ES-I3 (cell line): ENCODE data around the gene ERBB4.

ENCODE experiments used
- H3K36me3 ChIP-seq: 2 replicates; pipeline ENCODE4 v1.6.1; 2013; ENCODE audit warnings: mild to moderate bottlenecking, low read length, control low read depth, moderate library complexity; ENCODE audit not compliant: insufficient read depth
- H3K4me1 ChIP-seq: 2 replicates; pipeline ENCODE4 v1.6.1; 2013; ENCODE audit warnings: mild to moderate bottlenecking, control low read depth, low read length; ENCODE audit not compliant: insufficient read depth
- H3K9ac ChIP-seq: 2 replicates; pipeline ENCODE4 v1.6.1; 2013; ENCODE audit warnings: low read depth, mild to moderate bottlenecking, low read length, moderate library complexity
- H3K9me3 ChIP-seq: 2 replicates; pipeline ENCODE4 v1.6.1; 2013; ENCODE audit warnings: mild to moderate bottlenecking, low read length, moderate library complexity; ENCODE audit not compliant: control insufficient read depth, insufficient read depth

ERBB4 gene

GRCh38 chr2:212052412-212053159 lies 486.0 kb downstream of the ERBB4 start:
- H3K9ac ChIP-seq = no peak overlapping the region
- no peaks in the 10 kb centered on the region; the same call in 1 of the 2 replicates for H3K4me1 ChIP-seq
- no peaks in the 10 kb centered on the region; the same call in 1 of the 2 replicates for H3K36me3 ChIP-seq
- no peaks in the 10 kb centered on the region; the same call in 1 of the 2 replicates for H3K9me3 ChIP-seq

DNA sequence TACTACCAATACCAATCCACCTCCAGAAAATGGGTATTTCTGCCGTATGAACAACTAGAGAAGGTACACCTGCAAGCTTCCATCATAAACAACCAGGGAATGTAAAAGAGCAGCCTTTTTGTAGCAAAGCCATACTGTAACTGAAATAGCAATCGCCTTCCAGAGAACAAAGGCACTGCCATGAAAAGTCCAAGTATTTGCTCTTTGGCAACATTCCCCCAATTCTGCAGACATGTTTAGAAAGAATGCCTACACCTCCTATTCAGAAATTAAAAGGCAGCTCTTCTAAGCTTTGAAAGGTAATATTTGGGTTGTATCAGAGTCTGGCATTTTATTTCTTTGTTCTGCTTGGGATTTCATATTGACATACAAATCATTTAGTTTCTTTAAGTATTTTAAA lies 487.7 kb downstream of the ERBB4 start:
- H3K4me1 ChIP-seq = no peaks in the 10 kb centered on the region; the same call in 1 of the 2 replicates
- H3K36me3 ChIP-seq = no peaks in the 10 kb centered on the region; the same call in 1 of the 2 replicates
- no peaks in the 10 kb centered on the region; the same call in 1 of the 2 replicates for H3K9me3 ChIP-seq
- H3K9ac ChIP-seq = no peak overlapping the region

- no peak overlapping the region for H3K9ac ChIP-seq
- H3K36me3 ChIP-seq = no peaks in the 10 kb centered on the region
- H3K9me3 ChIP-seq = no peaks in the 10 kb centered on the region
- H3K4me1 ChIP-seq = no peaks in the 10 kb centered on the region
Measured at GRCh38 chr2:212042562-212042961, 496.0 kb downstream of the ERBB4 start.

GRCh38 chr2:212037062-212037461 lies 501.5 kb downstream of the ERBB4 start:
- Histone ChIP-seq H3K36me3 (no peaks in the 10 kb centered on the region), H3K9me3 (no peaks in the 10 kb centered on the region), H3K9ac (no peak overlapping the region), H3K4me1 (no peaks in the 10 kb centered on the region)

DNA sequence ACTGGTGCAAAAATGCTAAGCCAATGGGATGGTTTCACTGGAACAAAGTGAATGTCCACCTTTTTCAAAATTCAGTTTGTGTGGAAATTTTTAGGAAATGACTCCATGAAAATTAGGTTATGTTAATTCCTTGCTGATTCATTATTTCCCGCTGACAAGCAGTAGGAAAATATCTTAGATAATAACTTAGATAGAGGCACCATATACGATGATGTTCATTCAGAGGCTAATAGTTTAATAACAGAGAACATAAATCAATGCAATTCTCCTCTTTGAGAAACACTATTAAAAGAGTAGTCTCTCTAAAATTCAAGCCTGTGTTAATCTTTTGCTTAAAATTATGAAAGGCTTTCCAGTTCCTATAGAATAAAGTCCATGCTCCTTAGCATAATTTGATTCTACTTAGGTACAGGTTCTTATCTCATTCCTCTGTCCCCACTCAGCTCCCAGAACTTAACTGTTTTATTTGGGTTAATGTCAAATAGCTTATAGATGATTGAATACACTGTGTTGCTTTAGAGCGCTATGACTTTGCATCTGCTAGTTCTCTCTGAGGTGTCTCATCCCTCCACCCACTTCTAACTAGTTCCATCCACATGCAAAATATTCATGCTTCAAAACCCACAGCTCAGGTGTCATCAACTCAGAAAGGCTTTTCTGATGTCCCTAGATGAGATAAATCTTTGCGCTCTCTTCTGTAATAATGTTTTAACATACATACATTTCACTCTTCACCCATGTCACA lies 503.6 kb downstream of the ERBB4 start:
- no peak overlapping the region for H3K9ac ChIP-seq
- H3K4me1 ChIP-seq = no peaks in the 10 kb centered on the region; the same call in 1 of the 2 replicates
- H3K9me3 ChIP-seq = no peaks in the 10 kb centered on the region
- H3K36me3 ChIP-seq = no peaks in the 10 kb centered on the region

GRCh38 chr2:212033888-212034287 lies 504.7 kb downstream of the ERBB4 start:
- H3K36me3 ChIP-seq = no peaks in the 10 kb centered on the region
- H3K9ac ChIP-seq = no peak overlapping the region
- H3K9me3 ChIP-seq = no peaks in the 10 kb centered on the region
- no peaks in the 10 kb centered on the region; the same call in 1 of the 2 replicates for H3K4me1 ChIP-seq

DNA sequence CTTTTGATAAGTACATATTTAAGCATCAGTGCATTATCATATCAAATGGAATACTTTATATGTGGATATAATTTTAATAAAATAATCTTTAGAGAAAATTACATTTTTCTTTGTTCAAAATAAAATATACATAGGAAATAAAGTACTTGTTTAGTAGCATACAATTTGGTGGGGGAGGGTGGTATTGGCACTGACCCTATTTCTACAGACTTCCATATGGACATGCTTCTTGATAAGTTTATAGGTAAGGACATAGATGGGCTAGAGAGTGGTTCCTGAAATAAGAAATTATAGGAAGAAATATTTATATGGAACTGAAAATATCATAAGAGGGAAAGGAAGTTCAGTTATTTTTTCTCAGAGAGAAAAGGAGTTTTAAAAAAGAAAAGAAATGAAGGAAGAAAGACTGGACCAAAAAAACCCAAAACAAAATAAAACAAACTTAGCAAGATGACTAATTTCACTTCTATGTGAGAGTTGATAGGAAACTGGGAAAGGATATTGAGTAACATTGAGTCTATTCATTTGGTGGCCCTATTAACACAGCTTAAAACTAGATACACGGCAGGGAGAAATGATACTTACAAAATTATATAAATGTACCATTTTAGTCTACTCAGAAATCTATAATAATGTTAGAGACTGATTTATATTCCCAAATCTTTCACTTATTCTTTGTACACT lies 505.9 kb downstream of the ERBB4 start:
- Histone ChIP-seq H3K4me1 (no peaks in the 10 kb centered on the region; the same call in 1 of the 2 replicates), H3K9me3 (no peaks in the 10 kb centered on the region), H3K36me3 (no peaks in the 10 kb centered on the region), H3K9ac (no peak overlapping the region)

DNA sequence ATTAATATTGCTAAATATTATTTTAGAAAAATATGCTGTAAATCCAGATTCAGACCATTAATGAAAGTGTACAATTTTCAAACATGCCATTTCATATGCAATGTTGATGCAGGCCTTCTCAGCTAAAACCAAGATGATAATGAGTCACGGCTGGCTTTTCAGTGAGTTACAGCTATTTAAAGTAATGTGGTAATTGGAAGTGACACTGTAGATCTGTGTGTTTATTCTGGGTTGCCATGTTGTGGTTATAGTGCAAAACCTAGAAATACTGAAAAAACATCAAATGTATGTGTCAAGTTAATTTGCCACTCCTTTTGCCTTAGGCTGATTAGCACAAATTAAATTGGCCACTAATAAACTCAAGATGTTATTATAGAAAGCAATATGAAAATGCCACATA lies 506.6 kb downstream of the ERBB4 start:
- H3K9ac ChIP-seq = no peak overlapping the region
- H3K4me1 ChIP-seq = no peaks in the 10 kb centered on the region; the same call in 1 of the 2 replicates
- no peaks in the 10 kb centered on the region for H3K9me3 ChIP-seq
- no peaks in the 10 kb centered on the region for H3K36me3 ChIP-seq

- no peak overlapping the region for H3K9ac ChIP-seq
- no peaks in the 10 kb centered on the region for H3K36me3 ChIP-seq
- H3K4me1 ChIP-seq = no peaks in the 10 kb centered on the region; the same call in 1 of the 2 replicates
- no peaks in the 10 kb centered on the region for H3K9me3 ChIP-seq
Measured at GRCh38 chr2:212030709-212031108, 507.9 kb downstream of the ERBB4 start.

- Histone ChIP-seq H3K4me1 (no peaks in the 10 kb centered on the region; the same call in 1 of the 2 replicates), H3K9ac (no peak overlapping the region), H3K9me3 (no peaks in the 10 kb centered on the region), H3K36me3 (no peaks in the 10 kb centered on the region)
Measured at GRCh38 chr2:212028798-212029394, 509.7 kb downstream of the ERBB4 start.

DNA sequence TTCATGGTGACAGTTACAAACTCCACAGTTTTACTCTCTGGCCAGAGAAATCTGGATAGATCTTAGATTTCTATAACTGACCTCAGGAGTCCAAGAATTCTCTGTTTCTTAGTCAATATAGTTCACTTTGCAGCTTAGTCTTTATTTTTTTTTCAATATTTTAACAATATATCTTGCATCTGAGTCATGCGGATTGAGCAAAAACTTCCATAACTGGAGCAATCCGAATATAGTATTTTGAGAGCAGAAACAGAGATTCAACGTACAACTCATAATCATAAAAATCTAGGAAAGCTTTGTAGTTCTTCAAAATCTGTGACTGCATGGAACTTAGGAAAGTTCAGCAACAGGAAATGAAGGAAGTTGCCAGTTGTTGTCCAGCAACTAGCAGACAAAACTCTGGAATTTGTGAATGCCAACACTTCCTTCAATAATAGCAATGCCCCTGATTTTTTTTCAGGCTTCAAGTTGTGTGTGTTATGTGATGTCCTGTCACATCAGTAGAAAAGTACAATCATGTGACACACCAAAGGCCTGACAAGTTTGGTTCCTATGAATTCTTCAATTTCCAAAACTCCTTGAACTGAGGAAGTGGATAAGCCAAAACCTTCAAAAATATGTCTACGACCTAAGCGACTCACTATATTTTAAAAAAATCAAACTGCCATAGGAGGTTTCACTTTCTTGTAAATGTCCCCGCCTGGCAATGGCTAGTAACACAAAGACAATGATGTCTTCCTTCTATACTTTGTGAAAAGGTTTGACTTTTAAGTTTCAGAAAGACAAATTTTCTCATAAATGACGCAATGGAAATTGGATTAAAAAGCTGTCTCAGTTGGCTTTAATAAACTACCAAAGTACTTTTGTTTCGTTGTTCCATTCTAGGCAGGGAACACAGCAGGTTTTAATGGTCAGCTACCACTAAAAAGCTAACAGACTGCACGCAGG lies 510.6 kb downstream of the ERBB4 start:
- Histone ChIP-seq H3K9ac (no peak overlapping the region), H3K36me3 (no peaks in the 10 kb centered on the region), H3K4me1 (no peaks in the 10 kb centered on the region; the same call in 1 of the 2 replicates), H3K9me3 (no peaks in the 10 kb centered on the region)

- Histone ChIP-seq H3K9ac (no peak overlapping the region), H3K9me3 (no peaks in the 10 kb centered on the region), H3K36me3 (no peaks in the 10 kb centered on the region), H3K4me1 (no peaks in the 10 kb centered on the region)
Measured at GRCh38 chr2:212024040-212024439, 514.6 kb downstream of the ERBB4 start.

- Histone ChIP-seq H3K9me3 (no peaks in the 10 kb centered on the region), H3K9ac (no peak overlapping the region), H3K4me1 (no peaks in the 10 kb centered on the region), H3K36me3 (no peaks in the 10 kb centered on the region)
Measured at GRCh38 chr2:212022966-212023365, 515.6 kb downstream of the ERBB4 start.
